IMR-90 (cell line): ENCODE measurements around the gene MSH6.

Experiments used
- CTCF ChIP-seq: conservative IDR thresholded peaks from 2 replicates; pipeline ENCODE4 v1.5.1; 2012; ENCODE audit warnings: mild to moderate bottlenecking, low read depth, low read length, improper control_type of control experiment
- FOS ChIP-seq: fragments of 150-350 bp; IDR thresholded peaks from 2 replicates; pipeline ENCODE4 v1.6.1; 2016; ENCODE audit warnings: low read depth, low read length
- MAZ ChIP-seq: IDR thresholded peaks from 2 replicates; pipeline ENCODE4 v1.6.1; 2012; ENCODE audit warnings: low read depth, mild to moderate bottlenecking, low read length, improper control_type of control experiment, moderate library complexity, borderline replicate concordance
- NFE2L2 ChIP-seq: fragments of 150-350 bp; IDR thresholded peaks from 2 replicates; pipeline ENCODE4 v1.6.1; 2016; ENCODE audit warnings: low read depth, mild to moderate bottlenecking, low read length
- POLR2A ChIP-seq: IDR thresholded peaks from 2 replicates; pipeline ENCODE4 v1.6.1; 2012; ENCODE audit warnings: mild to moderate bottlenecking, low read depth, low read length

- TF ChIP-seq CTCF (no peak), NFE2L2 (no peak), POLR2A (no peak), FOS (no peak), MAZ (no peak)
These were observed 41.3 kb upstream of the MSH6 start for GRCh38 chr2:47741637-47742036.
